Activated naive CD4-positive, alpha-beta T cell treated with anti-CD3 and anti-CD28 coated beads for 36 hours (primary cell): Measurements from ENCODE around the gene SHH. TPM values are rescaled to one million over a fixed set of nuclear protein-coding genes. Genes with fewer than 3 reads are reported as not detected.

Source experiments
- CTCF ChIA-PET: fragments of 350-600 bp; sonication (Branson Sonifier 250); formaldehyde crosslinking; loops from one replicate; lab custom pipeline; 2021; ENCODE audit warnings: antibody characterized with exemption; lab: Charles Lee
- DNase-seq: peaks from one replicate; pipeline ENCODE4 v3.0.0-alpha.2; 2020
- H3K27ac Mint-ChIP-seq: one replicate; pipeline ENCODE4 v1.8.0; 2021; ENCODE audit warnings: mild to moderate bottlenecking, mixed read lengths
- H3K27me3 Mint-ChIP-seq: one replicate; pipeline ENCODE4 v1.8.0; 2021; ENCODE audit warnings: low read depth, mixed read lengths
- H3K36me3 Mint-ChIP-seq: one replicate; pipeline ENCODE4 v1.8.0; 2021; ENCODE audit warnings: low read depth, mixed read lengths
- H3K4me1 Mint-ChIP-seq: one replicate; pipeline ENCODE4 v1.8.0; 2021; ENCODE audit warnings: low read depth, mixed read lengths
- H3K4me3 Mint-ChIP-seq: one replicate; pipeline ENCODE4 v1.8.0; 2021; ENCODE audit warnings: mild to moderate bottlenecking, moderate library complexity, mixed read lengths
- H3K9me3 Mint-ChIP-seq: one replicate; pipeline ENCODE4 v1.8.0; 2021; ENCODE audit warnings: mixed read lengths
- intact Hi-C: fragments of 100-400 bp; cut with micrococcal nuclease; formaldehyde crosslinking; loops from one replicate; pipeline ENCODE4 v1.15.1; 2023
- total RNA-seq, 2 experiments: library from RNA; stranded (reverse); gene quantifications; one replicate each; pipeline ENCODE4 v1.2.3, GENCODE V29; 2021

The SHH gene
- total RNA-seq, 2 experiments from 2014 or later: not detected

GRCh38 chr7:155814316-155815276, 2.3 kb upstream of the SHH start:
- H3K4me3 Mint-ChIP-seq: no peak overlapping the region

GRCh38 chr7:155813546-155814315, 1.5 kb upstream of the SHH start:
- intact Hi-C loops: loop anchor here (5.0 to 10.0 kb wide), 2 partner anchors 331 to 346 kb away; no protein-coding TSS in a partner anchor
- Mint-ChIP-seq H3K27ac (no peak overlapping the region), H3K9me3 (no peaks in the 10 kb centered on the region), H3K4me3 (no peak overlapping the region), H3K27me3 (peaks cover 51% of the 10 kb centered on the region), H3K36me3 (no peaks in the 10 kb centered on the region), H3K4me1 (peaks cover 24% of the 10 kb centered on the region)
- no peak for DNase-seq
- CTCF ChIA-PET: interaction anchor here (0.6 kb wide), 2 partner anchors 333 to 613 kb away, joined by 3 read pairs; no protein-coding TSS in a partner anchor

More at GRCh38 chr7:155814316-155815276, 2.3 kb upstream of the SHH start:
- peaks cover 44% of the 10 kb centered on the region for H3K27me3 Mint-ChIP-seq
- intact Hi-C loops: loop anchor here (1.0 to 10.0 kb wide), 4 partner anchors 330 to 1003 kb away; no protein-coding TSS in a partner anchor
- CTCF ChIA-PET: interaction anchor here (0.6 kb wide), 1 partner anchor 612 kb away, joined by 3 read pairs; no protein-coding TSS in a partner anchor
- peaks cover 19% of the 10 kb centered on the region for H3K4me1 Mint-ChIP-seq
- H3K9me3 Mint-ChIP-seq: no peaks in the 10 kb centered on the region
- DNase-seq: no peak
- H3K36me3 Mint-ChIP-seq: no peaks in the 10 kb centered on the region
- H3K27ac Mint-ChIP-seq: no peak overlapping the region

DNA sequence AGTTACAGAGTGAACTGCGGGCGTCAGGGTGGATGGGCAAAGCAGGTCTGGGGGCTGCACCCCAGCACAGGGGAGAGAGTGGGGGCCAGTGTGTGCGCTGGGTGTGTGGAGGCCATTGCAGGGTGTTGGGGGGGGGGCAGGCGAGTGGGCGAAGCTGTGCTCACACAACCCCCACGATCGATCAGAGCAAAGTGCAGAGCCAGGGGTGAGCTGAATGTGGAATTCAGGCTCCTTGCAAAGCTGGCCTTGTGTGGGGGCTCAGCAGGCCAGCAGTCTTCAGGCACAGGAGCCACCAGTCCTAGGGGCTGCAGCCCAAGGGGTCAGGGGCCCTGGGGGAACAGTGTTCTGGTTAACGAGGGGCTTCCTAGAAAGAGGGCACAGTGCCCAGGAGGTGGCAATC, 862 bp upstream of the SHH start:
- no peak overlapping the region for H3K27ac Mint-ChIP-seq
- intact Hi-C loops: loop anchor here (5.0 to 10.0 kb wide), 2 partner anchors 332 to 346 kb away; no protein-coding TSS in a partner anchor
- peaks cover 52% of the 10 kb centered on the region for H3K27me3 Mint-ChIP-seq
- no peaks in the 10 kb centered on the region for H3K9me3 Mint-ChIP-seq
- no peak overlapping the region for H3K4me3 Mint-ChIP-seq
- DNase-seq: no peak
- peaks cover 25% of the 10 kb centered on the region for H3K4me1 Mint-ChIP-seq
- H3K36me3 Mint-ChIP-seq: no peaks in the 10 kb centered on the region
- CTCF ChIA-PET: interaction anchor here (0.6 kb wide), 1 partner anchor 333 kb away, joined by 3 read pairs; no protein-coding TSS in a partner anchor

DNA sequence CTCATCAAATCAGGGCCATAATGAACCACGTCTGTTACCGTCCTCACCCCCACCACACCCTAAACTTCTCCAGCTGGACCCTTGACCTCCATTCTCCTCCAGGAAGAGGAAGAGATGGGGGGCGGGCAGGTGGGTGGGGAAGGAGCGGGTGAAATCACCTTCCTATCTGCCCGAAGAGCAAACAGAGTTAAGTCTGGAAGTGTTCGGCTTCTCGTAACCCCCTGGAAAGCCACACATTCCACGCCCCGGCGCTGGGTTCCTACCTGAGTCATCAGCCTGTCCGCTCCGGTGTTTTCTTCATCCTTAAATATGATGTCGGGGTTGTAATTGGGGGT, 736 bp downstream of the SHH start:
- Mint-ChIP-seq H3K27ac (no peak overlapping the region), H3K4me3 (no peak overlapping the region), H3K9me3 (no peaks in the 10 kb centered on the region), H3K27me3 (peaks cover 68% of the 10 kb centered on the region), H3K36me3 (no peaks in the 10 kb centered on the region), H3K4me1 (peaks cover 36% of the 10 kb centered on the region)
- no peak for DNase-seq
- intact Hi-C loops: loop anchor here (2.0 to 10.0 kb wide), 3 partner anchors 333 to 829 kb away; partner anchors contain the start of gene RNF32
- CTCF ChIA-PET: no interaction called here

- Mint-ChIP-seq H3K36me3 (no peaks in the 10 kb centered on the region), H3K27ac (no peak overlapping the region), H3K4me3 (no peak overlapping the region), H3K9me3 (no peaks in the 10 kb centered on the region), H3K27me3 (peaks cover 73% of the 10 kb centered on the region), H3K4me1 (peaks cover 39% of the 10 kb centered on the region)
- intact Hi-C loops: loop anchor here (2.0 to 10.0 kb wide), 3 partner anchors 334 to 830 kb away; partner anchors contain the start of gene RNF32
- DNase-seq: no peak
- CTCF ChIA-PET: no interaction called here
These were observed 1.3 kb downstream of the SHH start for GRCh38 chr7:155810770-155811559.

DNA sequence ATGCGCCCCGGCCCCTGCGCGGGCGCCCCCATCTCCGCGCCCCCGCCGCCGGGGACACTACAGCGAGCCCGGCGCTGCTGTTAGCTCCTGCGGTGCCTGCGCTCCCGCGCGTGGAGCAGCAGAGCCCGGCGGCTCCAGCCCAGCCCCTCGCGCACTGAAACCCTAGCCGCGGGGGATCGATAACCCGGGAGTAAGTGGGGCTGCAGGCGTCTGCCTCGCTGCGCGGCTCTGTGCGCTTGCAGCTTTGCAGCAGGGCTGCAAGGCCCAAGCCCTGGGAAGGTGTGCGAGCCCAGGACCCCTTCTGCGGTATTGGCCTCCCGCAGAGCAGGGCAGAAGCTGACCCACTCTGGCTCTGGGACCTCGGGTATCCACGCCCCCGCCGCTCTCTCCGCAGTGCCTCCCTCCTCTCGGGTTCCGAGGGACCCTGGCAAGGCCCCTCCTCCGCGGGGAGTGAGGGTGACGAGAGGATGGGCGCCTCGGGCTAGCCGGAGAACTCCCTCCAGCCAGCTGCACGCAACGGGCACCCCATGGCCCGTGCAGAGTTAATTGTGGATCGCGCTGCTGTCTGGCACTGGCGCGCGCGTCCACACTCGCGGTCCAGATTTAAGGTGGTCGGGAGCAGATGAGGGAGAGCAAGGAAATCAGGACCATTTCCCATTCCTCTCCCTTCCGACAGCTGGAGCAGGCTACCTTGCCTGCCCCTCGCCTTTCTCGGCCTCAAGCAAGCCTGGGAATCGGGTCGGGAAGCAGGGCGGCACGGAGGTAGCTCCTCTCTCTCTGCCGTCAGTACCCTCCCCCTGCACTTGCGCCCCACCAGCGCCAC, 2.1 kb downstream of the SHH start:
- intact Hi-C loops: loop anchor here (2.0 to 10.0 kb wide), 8 partner anchors 335 to 1882 kb away; partner anchors contain the start of genes EN2, LMBR1, NOM1 and RNF32
- CTCF ChIA-PET: no interaction called here
- no peak overlapping the region for H3K27ac Mint-ChIP-seq

DNA sequence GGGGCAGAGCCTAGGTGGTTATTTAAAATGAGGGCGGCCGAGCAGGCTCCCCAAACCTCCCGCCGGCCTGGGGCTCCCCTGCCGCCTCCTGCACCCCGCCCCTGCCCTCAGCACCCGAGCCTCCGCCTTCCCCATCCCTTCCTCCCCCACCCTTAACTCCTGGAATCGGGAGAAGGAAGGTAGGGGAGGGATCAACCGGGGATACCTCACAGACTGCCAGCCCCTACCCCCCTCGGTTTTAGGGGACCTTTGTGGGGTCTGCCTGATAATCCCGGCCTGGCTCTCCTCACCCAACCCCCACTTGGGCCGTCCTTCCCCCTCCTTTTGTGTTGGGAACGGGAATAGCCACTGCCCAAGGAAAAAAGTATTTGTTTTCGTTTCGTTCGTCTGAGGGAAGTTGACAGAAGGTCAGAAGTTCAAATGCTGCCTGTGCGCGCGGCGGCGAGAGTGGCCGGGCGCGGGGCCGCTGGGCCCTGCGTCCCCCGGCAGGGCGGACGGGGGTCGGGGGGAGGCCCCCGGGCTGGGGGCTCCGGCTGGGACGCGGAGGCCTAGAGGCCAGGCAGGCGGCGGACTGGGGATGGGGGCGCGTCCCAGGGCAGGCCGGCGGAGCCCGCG, 2.8 kb downstream of the SHH start:
- CTCF ChIA-PET: no interaction called here
- intact Hi-C loops: loop anchor here (5.0 kb wide), 5 partner anchors 352 to 1883 kb away; partner anchors contain the start of genes EN2, LMBR1 and NOM1

More for the DNA sequence above, 2.1 kb downstream of the SHH start:
- H3K36me3 Mint-ChIP-seq: no peaks in the 10 kb centered on the region
- peaks cover 36% of the 10 kb centered on the region for H3K4me1 Mint-ChIP-seq
- H3K9me3 Mint-ChIP-seq: no peaks in the 10 kb centered on the region
- H3K4me3 Mint-ChIP-seq: no peak overlapping the region
- peaks cover 69% of the 10 kb centered on the region for H3K27me3 Mint-ChIP-seq
- DNase-seq: no peak

GRCh38 chr7:155808549-155809331, 3.5 kb downstream of the SHH start:
- CTCF ChIA-PET: no interaction called here
- Mint-ChIP-seq H3K4me3 (no peak overlapping the region), H3K9me3 (no peaks in the 10 kb centered on the region), H3K27ac (no peak overlapping the region), H3K4me1 (peaks cover 37% of the 10 kb centered on the region), H3K27me3 (peaks cover 67% of the 10 kb centered on the region), H3K36me3 (no peaks in the 10 kb centered on the region)
- DNase-seq: no peak
- intact Hi-C loops: loop anchor here (5.0 kb wide), 5 partner anchors 351 to 1884 kb away; partner anchors contain the start of genes EN2, LMBR1 and NOM1

More for the DNA sequence above, 2.8 kb downstream of the SHH start:
- no peak for DNase-seq
- H3K27me3 Mint-ChIP-seq: peaks cover 70% of the 10 kb centered on the region
- H3K9me3 Mint-ChIP-seq: no peaks in the 10 kb centered on the region
- H3K36me3 Mint-ChIP-seq: no peaks in the 10 kb centered on the region
- no peak overlapping the region for H3K4me3 Mint-ChIP-seq
- no peak overlapping the region for H3K27ac Mint-ChIP-seq
- peaks cover 36% of the 10 kb centered on the region for H3K4me1 Mint-ChIP-seq

- Mint-ChIP-seq H3K36me3 (no peaks in the 10 kb centered on the region), H3K9me3 (no peaks in the 10 kb centered on the region), H3K4me3 (no peak overlapping the region), H3K27me3 (peaks cover 66% of the 10 kb centered on the region), H3K4me1 (peaks cover 40% of the 10 kb centered on the region), H3K27ac (no peak overlapping the region)
- intact Hi-C loops: loop anchor here (5.0 kb wide), 5 partner anchors 351 to 1884 kb away; partner anchors contain the start of genes EN2, LMBR1 and NOM1
- no peak for DNase-seq
- CTCF ChIA-PET: no interaction called here
These were observed 4.3 kb downstream of the SHH start for GRCh38 chr7:155807789-155808548.
